GM18951 (cell line): ENCODE data around the gene PLEKHM3.

Experiments used
- POLR2A ChIP-seq: IDR thresholded peaks from 4 replicates; pipeline ENCODE4 v1.6.1; 2011; ENCODE audit warnings: mild to moderate bottlenecking; ENCODE audit not compliant: insufficient read length, insufficient read depth; ENCODE audit errors: extremely low read depth
- in situ Hi-C: fragments of 300-500 bp; cut with MboI; formaldehyde crosslinking; loops from one replicate; pipeline ENCODE4 v1.12.0; 2022; ENCODE audit warnings: low sequenced_read_pairs, mixed read lengths, inconsistent platforms; ENCODE audit not compliant: unreplicated experiment

PLEKHM3 gene

GRCh38 chr2:207898354-207898695 lies 127.0 kb downstream of the PLEKHM3 start:
- no peak for TF ChIP-seq POLR2A
- in situ Hi-C loops, result no loop called here

GRCh38 chr2:207897541-207898353 lies 127.6 kb downstream of the PLEKHM3 start:
- in situ Hi-C loops, result no loop called here
- TF ChIP-seq POLR2A, result no peak

- in situ Hi-C loops, result no loop called here
- TF ChIP-seq POLR2A, result no peak
Observed at GRCh38 chr2:207896525-207897285, 128.6 kb downstream of the PLEKHM3 start.

- in situ Hi-C loops, result no loop called here
- no peak for TF ChIP-seq POLR2A
Observed at GRCh38 chr2:207895274-207895860, 130.0 kb downstream of the PLEKHM3 start.

GRCh38 chr2:207892716-207893402 lies 132.5 kb downstream of the PLEKHM3 start:
- in situ Hi-C loops, result no loop called here
- no peak for TF ChIP-seq POLR2A

GRCh38 chr2:207891086-207891844 lies 134.1 kb downstream of the PLEKHM3 start:
- in situ Hi-C loops, result no loop called here
- no peak for TF ChIP-seq POLR2A

- in situ Hi-C loops, result no loop called here
- TF ChIP-seq POLR2A, result no peak
Observed at GRCh38 chr2:207887500-207887899, 137.8 kb downstream of the PLEKHM3 start.

- no peak for TF ChIP-seq POLR2A
- in situ Hi-C loops, result no loop called here
Observed at GRCh38 chr2:207885010-207885409, 140.3 kb downstream of the PLEKHM3 start.

- in situ Hi-C loops, result no loop called here
- no peak for TF ChIP-seq POLR2A
Observed at GRCh38 chr2:207884127-207884526, 141.2 kb downstream of the PLEKHM3 start.

- no peak for TF ChIP-seq POLR2A
- in situ Hi-C loops, result no loop called here
Observed at GRCh38 chr2:207883002-207883780, 142.1 kb downstream of the PLEKHM3 start.

- no peak for TF ChIP-seq POLR2A
- in situ Hi-C loops, result no loop called here
Observed at GRCh38 chr2:207881902-207882301, 143.4 kb downstream of the PLEKHM3 start.

GRCh38 chr2:207879536-207879935 lies 145.8 kb downstream of the PLEKHM3 start:
- no peak for TF ChIP-seq POLR2A
- in situ Hi-C loops, result no loop called here
